Gastrocnemius medialis (tissue), 4 donors: Measurements from ENCODE around the gene CA6. TPM values are rescaled to one million over a fixed set of nuclear protein-coding genes. Genes with fewer than 3 reads are reported as not detected.
"Not testable (repeated sequence)": the region's sequence is repeated elsewhere in the genome, so short reads cannot be mapped to it uniquely, and the experiment has no call there.

Experiments
- ATAC-seq, 2 donors: fragments of 150-250 bp; one replicate each; pipeline ENCODE4 v1.9.1; 2016
- DNase-seq, 2 donors: peaks; one replicate each; pipeline ENCODE4 v3.0.0-alpha.2; 2019
- H3K27ac ChIP-seq, 4 donors: fragments of 200-600 bp; sonication (generic); 1 replicate in 1 of 4; 2 replicates in 3 of 4; pipeline ENCODE4 v1.5.1; 2016 to 2018; ENCODE audit warnings: mild to moderate bottlenecking in 2 of 4, moderate library complexity in 1 of 4
- H3K27me3 ChIP-seq, 3 donors: fragments of 200-600 bp; sonication (generic) in 2 of 3; 1 replicate in 1 of 3; 2 replicates in 2 of 3; pipeline versions ENCODE4 v1.5.1 to v1.6.0; 2016 to 2019; ENCODE audit warnings: mild to moderate bottlenecking in 1 of 3, moderate library complexity in 1 of 3
- H3K36me3 ChIP-seq, 2 donors: fragments of 200-600 bp; sonication (generic) in 1 of 2; one replicate each; pipeline ENCODE4 v1.5.1; 2017 to 2018
- H3K4me1 ChIP-seq, 2 donors: fragments of 200-600 bp; sonication (generic) in 1 of 2; one replicate each; pipeline ENCODE4 v1.5.1; 2016 to 2017; ENCODE audit warnings: mild to moderate bottlenecking in 2 of 2
- H3K4me3 ChIP-seq, 4 donors: fragments of 200-600 bp; sonication (generic) in 3 of 4; 1 replicate in 1 of 4; 2 replicates in 3 of 4; pipeline ENCODE4 v1.5.1; 2016 to 2019; ENCODE audit warnings: mild to moderate bottlenecking in 2 of 4
- H3K9me3 ChIP-seq, 3 donors: fragments of 200-600 bp; sonication (generic) in 2 of 3; 1 replicate in 1 of 3; 2 replicates in 2 of 3; pipeline ENCODE4 v1.5.1; 2016 to 2019
- POLR2A ChIP-seq, 2 donors: fragments of 450-650 bp; IDR thresholded peaks; one replicate each; pipeline ENCODE4 v1.6.1; 2017; ENCODE audit warnings: antibody characterized with exemption in 2 of 2, mild to moderate bottlenecking in 2 of 2, moderate library complexity in 2 of 2
- in situ Hi-C, 4 donors: fragments of 200-750 bp; cut with MboI; loops; one replicate each; pipeline versions ENCODE4 v1.15.0 to v1.8.0; 2017; ENCODE audit warnings: low sequenced_read_pairs in 4 of 4
- intact Hi-C: fragments of 100-400 bp; cut with DNase I; formaldehyde crosslinking; loops from one replicate; pipeline ENCODE4 v1.15.1; 2023; ENCODE audit warnings: low total_unique reads
- total RNA-seq, 4 donors: library from RNA; depleted of rRNA; stranded (reverse); fragments of >200 nt; gene quantifications; one replicate each; pipeline versions ENCODE4 v1.1.0 to v1.2.3, GENCODE V29; 2016
- TF ChIP-seq, protein P1 (sequence below), 5 experiments: fragments of 450-650 bp in 3 of 5; fragments of 200-600 bp in 2 of 5; sonication (generic) in 2 of 5; IDR thresholded peaks in 4 of 5; conservative IDR thresholded peaks in 1 of 5; 1 replicate in 4 of 5; 2 replicates in 1 of 5; pipeline ENCODE4 v1.5.1; 2016 to 2019; ENCODE audit warnings: antibody characterized with exemption in 5 of 5, mild to moderate bottlenecking in 3 of 5, moderate library complexity in 3 of 5

Gene CA6
- total RNA-seq, 4 donors from 2014 or later, result not detected

GRCh38 chr1:8992936-8993687 lies 47.4 kb downstream of the CA6 start:
- TF ChIP-seq POLR2A (IDR thresholded peaks at IDR 0.05), result no peak
- ATAC-seq, result no peak

DNA sequence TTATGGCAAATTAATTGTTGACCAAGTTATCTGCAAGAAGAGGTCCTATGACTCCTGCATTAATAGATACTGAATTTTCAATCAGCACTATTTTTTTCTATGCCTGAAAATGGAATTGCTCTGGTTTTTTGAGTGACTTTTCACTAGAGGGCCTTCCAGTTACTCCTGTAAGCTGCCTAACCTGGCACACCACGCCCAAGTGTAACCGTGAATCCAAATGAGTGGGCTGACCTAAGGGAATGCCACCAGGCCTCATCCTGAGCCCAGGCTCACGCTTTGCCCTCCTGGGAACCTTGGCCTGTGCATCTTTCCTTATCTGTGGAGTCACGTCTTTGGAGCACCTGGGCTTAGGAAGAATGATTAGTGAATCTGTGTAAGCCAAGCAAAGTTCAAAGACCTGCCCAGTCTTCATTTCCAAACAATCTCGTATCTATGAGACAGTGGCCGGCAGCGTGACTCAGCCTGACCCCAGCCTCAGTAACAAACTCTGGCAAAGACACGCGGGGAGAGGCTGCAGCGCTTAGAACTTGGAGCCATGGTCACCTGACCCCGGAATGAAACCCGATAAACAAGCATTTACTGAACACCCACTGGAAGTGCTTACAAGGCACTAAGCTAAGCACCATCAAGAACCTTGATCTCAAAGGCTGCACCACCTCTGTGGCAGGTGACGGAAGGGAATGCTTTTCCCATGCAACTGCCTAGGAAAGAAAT lies 48.5 kb downstream of the CA6 start:
- H3K4me3 ChIP-seq, H3K9me3 ChIP-seq, ATAC-seq, intact Hi-C loops, DNase-seq, H3K27ac ChIP-seq, H3K27me3 ChIP-seq, H3K4me1 ChIP-seq, H3K36me3 ChIP-seq: not testable (repeated sequence)
- in situ Hi-C loops, result loop anchor here in 2 of 4 donors (10.0 to 25.0 kb wide), 2 partner anchors 79 to 132 kb away; no protein-coding TSS in a partner anchor

More at GRCh38 chr1:8992936-8993687, 47.4 kb downstream of the CA6 start:
- no peak overlapping the region for H3K4me3 ChIP-seq
- no peak overlapping the region for H3K27ac ChIP-seq
- H3K36me3 ChIP-seq, result no peaks in the 10 kb centered on the region
- no peaks in the 10 kb centered on the region for H3K9me3 ChIP-seq
- no peaks in the 10 kb centered on the region for H3K4me1 ChIP-seq
- DNase-seq, result no peak
- in situ Hi-C loops, result loop anchor here in 2 of 4 donors (10.0 to 25.0 kb wide), 2 partner anchors 78 to 131 kb away; no protein-coding TSS in a partner anchor
- no peaks in the 10 kb centered on the region for H3K27me3 ChIP-seq
- intact Hi-C loops, result no loop called here

- in situ Hi-C loops, result loop anchor here in 1 of 4 donors (10.0 kb wide), 1 partner anchor 103 kb away; no protein-coding TSS in a partner anchor
- H3K4me1 ChIP-seq, result not testable (repeated sequence)
These were observed 56.0 kb downstream of the CA6 start for GRCh38 chr1:9001534-9002214.

GRCh38 chr1:9002215-9002560 lies 56.5 kb downstream of the CA6 start:
- not testable (repeated sequence) for H3K4me1 ChIP-seq, H3K4me3 ChIP-seq, DNase-seq, H3K27ac ChIP-seq, ATAC-seq, H3K9me3 ChIP-seq, H3K36me3 ChIP-seq, H3K27me3 ChIP-seq
- intact Hi-C loops (loop anchor here (5.0 kb wide), 1 partner anchor 85 kb away; no protein-coding TSS in a partner anchor), in situ Hi-C loops (loop anchor here in 1 of 4 donors (10.0 kb wide), 1 partner anchor 103 kb away; no protein-coding TSS in a partner anchor)

More at GRCh38 chr1:9001534-9002214, 56.0 kb downstream of the CA6 start:
- not testable (repeated sequence) for H3K27ac ChIP-seq, ATAC-seq, H3K36me3 ChIP-seq, H3K4me3 ChIP-seq, H3K27me3 ChIP-seq, DNase-seq, H3K9me3 ChIP-seq
- intact Hi-C loops, result loop anchor here (5.0 kb wide), 1 partner anchor 84 kb away; no protein-coding TSS in a partner anchor

- Histone ChIP-seq H3K36me3 (no peaks in the 10 kb centered on the region), H3K9me3 (no peaks in the 10 kb centered on the region), H3K27me3 (no peaks in the 10 kb centered on the region), H3K4me3 (no peak overlapping the region), H3K4me1 (no peaks in the 10 kb centered on the region), H3K27ac (no peak overlapping the region)
- intact Hi-C loops, result loop anchor here (5.0 kb wide), 1 partner anchor 87 kb away; no protein-coding TSS in a partner anchor
- in situ Hi-C loops, result loop anchor here in 1 of 4 donors (10.0 kb wide), 1 partner anchor 101 kb away; no protein-coding TSS in a partner anchor
- no peak for ATAC-seq
- DNase-seq, result no peak
- no peak for TF ChIP-seq POLR2A (IDR thresholded peaks at IDR 0.05)
- TF ChIP-seq, protein P1, sequence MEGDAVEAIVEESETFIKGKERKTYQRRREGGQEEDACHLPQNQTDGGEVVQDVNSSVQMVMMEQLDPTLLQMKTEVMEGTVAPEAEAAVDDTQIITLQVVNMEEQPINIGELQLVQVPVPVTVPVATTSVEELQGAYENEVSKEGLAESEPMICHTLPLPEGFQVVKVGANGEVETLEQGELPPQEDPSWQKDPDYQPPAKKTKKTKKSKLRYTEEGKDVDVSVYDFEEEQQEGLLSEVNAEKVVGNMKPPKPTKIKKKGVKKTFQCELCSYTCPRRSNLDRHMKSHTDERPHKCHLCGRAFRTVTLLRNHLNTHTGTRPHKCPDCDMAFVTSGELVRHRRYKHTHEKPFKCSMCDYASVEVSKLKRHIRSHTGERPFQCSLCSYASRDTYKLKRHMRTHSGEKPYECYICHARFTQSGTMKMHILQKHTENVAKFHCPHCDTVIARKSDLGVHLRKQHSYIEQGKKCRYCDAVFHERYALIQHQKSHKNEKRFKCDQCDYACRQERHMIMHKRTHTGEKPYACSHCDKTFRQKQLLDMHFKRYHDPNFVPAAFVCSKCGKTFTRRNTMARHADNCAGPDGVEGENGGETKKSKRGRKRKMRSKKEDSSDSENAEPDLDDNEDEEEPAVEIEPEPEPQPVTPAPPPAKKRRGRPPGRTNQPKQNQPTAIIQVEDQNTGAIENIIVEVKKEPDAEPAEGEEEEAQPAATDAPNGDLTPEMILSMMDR (IDR thresholded peaks at IDR 0.05 in 4 of 5, conservative IDR thresholded peaks at IDR 0.05 in 1 of 5), result no peak
These were observed 58.5 kb downstream of the CA6 start for GRCh38 chr1:9004031-9004699.

DNA sequence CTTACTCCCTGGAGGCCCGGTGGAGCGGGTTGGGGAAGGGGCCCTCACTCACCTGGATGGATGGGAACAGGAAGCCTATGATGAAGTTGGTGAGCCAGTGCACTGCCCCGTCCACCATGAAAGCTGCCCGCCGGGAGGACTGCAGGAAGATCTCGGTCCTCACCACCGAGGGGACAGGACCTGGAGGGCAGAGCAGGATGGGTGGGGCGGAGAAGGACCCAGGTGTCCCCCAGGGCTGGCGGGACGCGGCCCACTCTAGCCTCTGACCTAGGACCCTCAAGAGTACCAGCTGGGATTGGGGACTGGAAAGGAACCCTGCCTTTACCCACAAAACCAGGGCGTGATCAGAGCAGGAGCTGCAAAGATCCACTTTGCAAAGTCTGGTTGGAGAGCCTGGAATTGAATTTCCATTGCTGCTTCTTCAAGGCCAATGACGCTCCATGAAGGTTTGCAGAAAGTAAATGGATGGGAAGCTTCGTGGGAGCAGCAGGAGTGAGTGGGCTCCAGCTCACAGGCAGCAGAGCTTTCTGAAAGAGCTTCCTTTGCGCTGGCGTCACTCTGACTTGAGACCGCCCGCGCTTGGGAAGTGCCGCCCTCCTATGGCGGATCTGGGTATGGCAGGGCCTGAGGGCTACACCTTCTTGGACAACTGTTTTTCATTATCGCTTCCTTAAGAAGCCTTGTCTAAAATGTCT lies 59.2 kb downstream of the CA6 start:
- Histone ChIP-seq H3K4me3 (no peak overlapping the region), H3K4me1 (no peaks in the 10 kb centered on the region), H3K36me3 (no peaks in the 10 kb centered on the region), H3K9me3 (no peaks in the 10 kb centered on the region), H3K27ac (no peak overlapping the region), H3K27me3 (no peaks in the 10 kb centered on the region)
- DNase-seq, result peak; percentile 33 to 59
- no peak for TF ChIP-seq POLR2A (IDR thresholded peaks at IDR 0.05)
- TF ChIP-seq, protein P1 (IDR thresholded peaks at IDR 0.05 in 4 of 5, conservative IDR thresholded peaks at IDR 0.05 in 1 of 5), result peak; percentile 71 to 90 (median 80)
- ATAC-seq, result peak; percentile 78 to 79
- intact Hi-C loops, result loop anchor here (5.0 kb wide), 1 partner anchor 88 kb away; no protein-coding TSS in a partner anchor
- in situ Hi-C loops, result loop anchor here in 1 of 4 donors (10.0 kb wide), 1 partner anchor 100 kb away; no protein-coding TSS in a partner anchor
